ENCODE measurements around the gene MIPEP. TPM values are rescaled to one million over a fixed set of nuclear protein-coding genes. Genes with fewer than 3 reads are reported as not detected.

The MIPEP gene
- total RNA-seq, 1 experiment from 2014 or later, result 18.6 TPM

DNA sequence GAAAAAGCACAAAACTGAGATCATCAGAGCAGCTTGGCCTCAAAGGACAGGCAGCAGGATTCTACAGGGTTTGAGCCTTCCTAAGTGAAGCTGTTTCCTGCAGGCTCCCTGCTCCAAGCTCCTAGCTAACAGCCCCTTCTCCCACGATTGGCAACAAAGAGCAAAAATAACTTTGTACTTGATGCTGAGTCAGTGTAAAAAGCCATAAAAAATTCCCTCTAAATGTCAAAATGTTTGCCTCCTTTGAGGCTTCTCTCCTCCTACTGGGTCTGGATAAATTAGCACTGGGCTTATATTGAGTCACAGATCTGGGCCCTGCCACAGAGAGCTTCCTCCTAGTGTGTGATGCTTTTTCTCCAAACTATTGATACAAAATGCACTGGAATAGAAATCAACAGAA lies 165.7 kb downstream of the MIPEP start:
- Histone ChIP-seq H3K4me3 (no peak overlapping the region), H2AFZ (no peak overlapping the region)
- CTCF ChIA-PET, result no interaction called here

DNA sequence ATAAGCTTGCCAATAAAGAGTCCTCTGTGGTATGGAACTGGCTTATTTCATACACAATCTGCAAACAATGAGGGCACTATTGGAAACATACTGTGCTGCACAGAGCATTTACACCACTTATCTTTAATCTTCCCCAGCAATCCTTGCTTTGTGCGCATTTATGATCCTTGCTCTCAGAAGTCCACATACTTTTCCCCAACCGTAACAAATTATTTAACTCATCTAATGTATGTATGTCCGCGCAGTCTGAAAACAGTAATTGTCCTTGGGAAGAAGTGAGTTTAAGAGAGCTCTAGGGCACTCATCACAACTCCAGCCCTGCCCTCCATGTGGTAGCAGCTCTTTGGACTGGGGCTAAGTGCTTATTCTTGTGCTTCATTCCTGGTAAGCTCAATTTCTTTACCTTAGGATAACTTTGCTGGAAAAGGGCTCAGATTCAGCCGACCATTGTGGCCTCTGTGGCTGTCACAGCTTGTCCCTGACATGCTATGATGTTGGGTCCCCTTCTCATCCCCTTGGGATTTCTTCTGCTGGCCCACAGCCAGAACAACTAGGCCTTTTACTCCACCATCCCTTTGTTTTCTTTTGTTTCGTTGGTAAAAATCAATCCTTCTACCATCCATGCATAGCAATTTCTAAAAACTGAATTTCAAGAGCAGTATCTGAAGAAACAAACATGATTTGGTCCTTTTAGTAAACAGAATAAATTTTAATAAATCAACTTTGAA lies 166.3 kb downstream of the MIPEP start:
- no peaks in the 10 kb centered on the region for H3K27me3 ChIP-seq (ENCODE audit: insufficient read depth, low read depth)
- no peaks in the 10 kb centered on the region for H3F3A ChIP-seq (ENCODE audit: insufficient read depth, low read depth)
- ChIA-PET POLR2A (ENCODE audit: unreplicated experiment) (no interaction called here), CTCF (no interaction called here)
- H3K9me3 ChIP-seq (ENCODE audit: insufficient read depth, low read depth), result no peaks in the 10 kb centered on the region
- intact Hi-C loops (cut with micrococcal nuclease; ENCODE audit: unreplicated experiment), result no loop called here
- H3K36me3 ChIP-seq (ENCODE audit: low read depth), result no peaks in the 10 kb centered on the region
- BruUV-seq (replicated peaks), result no TSS peak
- TF ChIP-seq EZH2 (IDR thresholded peaks at IDR 0.05; ENCODE audit: low read depth), result no peak
- no peak for TF ChIP-seq CTCF (conservative IDR thresholded peaks at IDR 0.05)
- H3K9me2 ChIP-seq (ENCODE audit: insufficient read depth), result no peaks in the 10 kb centered on the region; the same call in 1 of the 2 replicates
- DNase-seq, result no peak
- H3K4me3 ChIP-seq, result no peak overlapping the region
- H3K4me2 ChIP-seq, result no peak overlapping the region
- H3K79me2 ChIP-seq (ENCODE audit: low read depth), result no peaks in the 10 kb centered on the region
- no peak overlapping the region for H2AFZ ChIP-seq
- no peaks in the 10 kb centered on the region for H3K4me1 ChIP-seq (replicated peaks; ENCODE audit: insufficient read depth)
- H4K20me1 ChIP-seq (ENCODE audit: insufficient read depth), result no peaks in the 10 kb centered on the region
- H3K27ac ChIP-seq, result no peak overlapping the region

More for the DNA sequence above, 165.7 kb downstream of the MIPEP start:
- H3K9me3 ChIP-seq (ENCODE audit: insufficient read depth, low read depth), result no peaks in the 10 kb centered on the region
- no peaks in the 10 kb centered on the region for H3K79me2 ChIP-seq (ENCODE audit: low read depth)
- POLR2A ChIA-PET (ENCODE audit: unreplicated experiment), result no interaction called here
- intact Hi-C loops (cut with micrococcal nuclease; ENCODE audit: unreplicated experiment), result no loop called here
- no TSS peak for BruUV-seq (replicated peaks)
- H3K4me2 ChIP-seq, result no peak overlapping the region
- no peaks in the 10 kb centered on the region for H4K20me1 ChIP-seq (ENCODE audit: insufficient read depth)
- H3K27ac ChIP-seq, result no peak overlapping the region
- H3K36me3 ChIP-seq (ENCODE audit: low read depth), result no peaks in the 10 kb centered on the region
- H3K27me3 ChIP-seq (ENCODE audit: insufficient read depth, low read depth), result no peaks in the 10 kb centered on the region
- H3K9me2 ChIP-seq (ENCODE audit: insufficient read depth), result no peaks in the 10 kb centered on the region; the same call in 1 of the 2 replicates
- H3F3A ChIP-seq (ENCODE audit: insufficient read depth, low read depth), result no peaks in the 10 kb centered on the region
- TF ChIP-seq CTCF (conservative IDR thresholded peaks at IDR 0.05) (no peak), EZH2 (IDR thresholded peaks at IDR 0.05; ENCODE audit: low read depth) (no peak)
- no peak for DNase-seq
- no peaks in the 10 kb centered on the region for H3K4me1 ChIP-seq (replicated peaks; ENCODE audit: insufficient read depth)

DNA sequence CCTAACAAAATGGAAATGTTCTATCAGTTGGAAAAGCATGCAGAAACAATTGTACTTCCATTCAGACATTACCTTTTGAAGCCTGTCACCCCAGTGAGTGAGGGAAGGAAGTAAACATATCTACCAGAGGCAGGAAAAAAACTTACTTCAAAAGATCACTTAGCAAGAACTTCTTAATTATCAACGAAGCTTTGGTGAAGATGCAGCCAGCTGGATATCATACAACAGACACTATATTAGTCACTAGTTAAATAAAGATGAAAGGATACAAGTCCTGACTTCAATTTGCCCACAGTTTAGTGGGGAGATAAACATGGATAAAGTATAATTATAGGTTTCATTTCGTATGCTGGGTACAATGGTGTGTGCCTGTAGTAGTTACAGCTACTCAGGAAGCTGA lies 170.2 kb downstream of the MIPEP start:
- no peaks in the 10 kb centered on the region; the same call in 1 of the 2 replicates for H3K9me2 ChIP-seq (ENCODE audit: insufficient read depth)
- H3K27ac ChIP-seq, result no peak overlapping the region
- H3K4me2 ChIP-seq, result no peak overlapping the region
- no peak for DNase-seq
- no peak overlapping the region for H2AFZ ChIP-seq
- no peak for TF ChIP-seq CTCF (conservative IDR thresholded peaks at IDR 0.05)
- TF ChIP-seq EZH2 (IDR thresholded peaks at IDR 0.05; ENCODE audit: low read depth), result no peak
- H3K4me3 ChIP-seq, result no peak overlapping the region
- no peaks in the 10 kb centered on the region for H3K36me3 ChIP-seq (ENCODE audit: low read depth)
- ChIA-PET POLR2A (ENCODE audit: unreplicated experiment) (no interaction called here), CTCF (no interaction called here)
- no peaks in the 10 kb centered on the region for H3F3A ChIP-seq (ENCODE audit: insufficient read depth, low read depth)
- no peaks in the 10 kb centered on the region for H3K79me2 ChIP-seq (ENCODE audit: low read depth)
- no peaks in the 10 kb centered on the region for H3K4me1 ChIP-seq (replicated peaks; ENCODE audit: insufficient read depth)
- H3K27me3 ChIP-seq (ENCODE audit: insufficient read depth, low read depth), result no peaks in the 10 kb centered on the region
- intact Hi-C loops (cut with micrococcal nuclease; ENCODE audit: unreplicated experiment), result no loop called here
- no peaks in the 10 kb centered on the region for H3K9me3 ChIP-seq (ENCODE audit: insufficient read depth, low read depth)
- BruUV-seq (replicated peaks), result no TSS peak
- no peaks in the 10 kb centered on the region for H4K20me1 ChIP-seq (ENCODE audit: insufficient read depth)

All from PC-9 (cell line).